GM19463 (cell line): ENCODE measurements around the gene RNASE2.
"Not testable (repeated sequence)": the region's sequence is repeated elsewhere in the genome, so short reads cannot be mapped to it uniquely, and the experiment has no call there.

ENCODE experiments used
- ATAC-seq: cut with Tn5 transposase; IDR thresholded peaks from one replicate; pipeline ENCODE4 v1.9.1; 2021; ENCODE audit warnings: mild to moderate bottlenecking, moderate library complexity; ENCODE audit not compliant: unreplicated experiment

The RNASE2 gene

DNA sequence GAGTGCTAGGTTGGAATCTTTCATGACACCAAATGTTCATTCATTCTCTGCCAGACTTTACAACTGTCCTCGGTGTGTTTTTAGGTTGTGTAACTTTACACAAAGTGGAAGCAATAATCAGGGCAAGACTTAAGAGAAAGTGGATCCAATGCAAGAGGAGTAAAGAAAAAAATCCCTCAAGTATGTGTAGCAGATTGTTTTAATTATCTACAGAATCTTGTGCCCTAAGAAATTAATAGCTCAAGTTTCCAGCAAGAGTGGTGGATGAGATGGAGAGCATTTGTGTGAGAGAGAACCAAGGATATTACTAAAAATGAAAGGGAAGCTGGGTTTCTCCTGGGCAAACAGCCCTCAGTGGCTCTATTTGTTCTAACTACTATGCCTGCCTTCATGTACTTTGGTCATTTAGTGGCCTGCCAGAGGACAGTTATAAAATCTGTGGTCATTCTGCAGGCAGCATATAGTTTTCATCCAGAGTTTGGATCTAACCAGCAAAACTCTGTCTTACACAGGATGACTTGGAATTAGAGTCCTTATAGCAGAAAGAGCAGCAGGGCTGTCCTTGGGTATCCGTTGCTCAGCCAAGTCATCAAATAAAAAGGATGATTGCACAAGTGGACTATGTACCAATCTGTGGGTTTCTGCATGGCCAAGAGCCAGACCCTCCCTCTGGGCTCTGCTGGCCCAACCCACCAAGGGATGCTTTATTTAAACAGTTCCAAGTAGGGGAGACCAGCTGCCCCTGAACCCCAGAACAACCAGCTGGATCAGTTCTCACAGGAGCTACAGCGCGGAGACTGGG lies at the start of gene RNASE2:
Gene RNASE2, plus strand, starts transcription at position 752 of the 802 bp plus-strand sequence. CDS start 285 bp downstream, outside the sequence.
- not testable (repeated sequence) for ATAC-seq

- ATAC-seq, result no peak
Observed at GRCh38 chr14:20905676-20906075, 49.6 kb upstream of the RNASE2 start.

DNA sequence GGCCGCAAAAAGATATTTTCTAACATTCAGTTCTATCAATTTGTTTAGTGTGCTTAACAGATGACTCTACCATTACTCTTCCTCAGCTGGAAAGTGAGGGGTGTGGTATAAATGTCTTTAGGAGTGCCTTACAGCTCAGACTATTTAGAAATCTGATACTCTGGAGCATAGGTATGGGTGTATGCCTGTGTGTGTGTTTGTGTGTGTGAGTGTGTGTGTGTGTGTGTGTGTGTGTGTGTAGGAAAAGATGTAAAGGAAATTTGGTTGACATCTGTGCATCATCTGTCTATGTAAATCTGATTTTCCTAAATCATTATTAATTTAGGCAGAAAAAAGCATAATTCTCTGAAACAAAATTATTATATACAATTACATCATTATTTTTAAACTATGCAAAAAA lies 48.1 kb upstream of the RNASE2 start:
- no peak for ATAC-seq

DNA sequence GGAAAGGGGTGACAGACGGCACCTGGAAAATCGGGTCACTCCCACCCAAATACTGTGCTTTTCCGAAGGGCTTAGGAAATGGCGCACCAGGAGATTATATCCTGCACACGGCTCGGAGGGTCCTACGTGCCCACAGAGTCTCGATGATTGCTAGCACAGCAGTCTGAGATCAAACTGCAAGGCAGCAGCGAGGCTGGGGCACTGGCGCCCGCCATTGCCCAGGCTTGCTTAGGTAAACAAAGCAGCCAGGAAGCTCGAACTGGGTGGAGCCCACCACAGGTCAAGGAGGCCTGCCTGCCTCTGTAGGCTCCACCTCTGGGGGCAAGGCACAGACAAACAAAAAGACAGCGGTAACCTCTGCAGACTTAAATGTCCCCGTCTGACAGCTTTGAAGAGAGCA lies 44.5 kb upstream of the RNASE2 start:
- not testable (repeated sequence) for ATAC-seq

DNA sequence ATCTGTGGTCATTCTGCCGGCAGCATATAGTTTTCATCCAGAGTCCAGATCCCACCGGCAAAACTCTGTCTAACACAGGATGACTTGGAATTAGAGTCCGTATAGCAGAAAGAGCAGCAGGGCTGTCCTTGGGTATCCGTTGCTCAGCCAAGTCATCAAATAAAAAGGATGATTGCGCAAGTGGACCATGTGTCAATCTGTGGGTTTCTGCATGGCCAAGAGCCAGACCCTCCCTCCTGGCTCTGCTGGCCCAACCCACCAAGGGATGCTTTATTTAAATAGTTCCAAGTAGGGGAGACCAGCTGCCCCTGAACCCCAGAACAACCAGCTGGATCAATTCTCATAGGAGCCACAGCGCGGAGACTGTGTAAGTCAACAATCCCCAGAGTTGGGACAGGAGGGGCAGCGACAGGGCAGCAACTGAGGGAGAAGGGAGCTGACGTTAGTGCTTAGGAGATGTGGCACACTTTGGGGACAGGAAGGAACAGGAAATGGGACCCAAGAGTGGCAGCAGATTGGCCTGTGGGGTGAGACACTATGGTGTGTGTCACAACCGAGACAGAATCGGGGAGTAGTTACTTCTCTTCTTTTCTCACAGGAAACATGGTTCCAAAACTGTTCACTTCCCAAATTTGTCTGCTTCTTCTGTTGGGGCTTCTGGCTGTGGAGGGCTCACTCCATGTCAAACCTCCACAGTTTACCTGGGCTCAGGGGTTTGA lies 36.1 kb upstream of the RNASE2 start:
- ATAC-seq, result not testable (repeated sequence)

DNA sequence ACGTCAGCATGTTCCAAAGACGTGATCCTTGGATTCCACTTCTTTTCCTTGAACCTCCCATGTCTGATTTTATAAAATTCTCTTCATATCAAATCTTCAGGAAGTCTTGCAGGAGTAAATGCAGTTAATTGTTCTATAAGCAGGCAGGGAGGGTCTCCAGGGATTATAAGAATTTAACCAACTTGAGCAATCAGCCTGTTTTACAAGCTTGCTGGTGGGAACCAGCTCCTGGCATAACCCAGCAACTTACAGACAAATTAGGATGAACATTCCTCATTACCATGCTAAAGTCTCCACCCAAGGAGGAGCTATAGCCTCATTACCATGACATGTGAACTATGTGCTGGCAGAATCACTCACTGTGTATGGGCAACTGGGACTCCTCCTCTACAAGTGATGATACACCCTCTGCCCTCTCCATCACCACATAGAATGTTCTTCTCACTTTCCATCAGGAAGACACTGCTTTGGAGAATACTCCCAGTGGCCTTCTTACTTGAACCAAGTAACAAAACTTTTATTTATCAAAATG lies 31.5 kb upstream of the RNASE2 start:
- not testable (repeated sequence) for ATAC-seq

DNA sequence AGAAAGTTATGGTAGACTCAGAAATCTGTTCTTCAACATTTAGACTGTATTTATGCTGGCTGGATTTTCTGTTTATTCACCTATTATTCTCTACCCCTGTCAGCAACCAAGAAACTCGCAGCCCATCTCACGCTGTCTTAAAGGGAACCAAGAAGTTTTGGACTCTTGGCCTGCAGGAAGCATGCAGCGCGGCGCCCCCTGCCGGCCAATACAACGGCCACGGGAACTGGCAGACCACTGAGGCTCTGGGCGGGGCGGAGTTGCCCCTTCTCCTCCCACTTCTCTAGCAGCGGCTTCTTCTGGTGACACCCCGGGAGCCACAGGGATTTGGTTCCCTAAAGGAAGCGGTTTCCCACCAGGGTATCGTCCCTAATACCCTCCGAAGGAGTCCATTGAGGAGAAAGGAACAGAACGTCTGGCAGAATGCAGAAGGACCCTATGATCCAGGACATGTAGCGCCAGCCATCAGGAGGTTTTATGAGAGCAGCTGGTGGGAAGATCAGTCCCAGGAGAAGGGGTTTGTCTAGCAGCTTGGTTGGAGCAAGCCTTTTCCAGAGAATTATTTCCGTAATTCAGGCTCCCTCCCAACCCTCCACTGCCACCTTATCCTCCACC lies 21.0 kb upstream of the RNASE2 start:
- ATAC-seq, result no peak

- ATAC-seq, result no peak
Observed at GRCh38 chr14:20935303-20935984, 19.8 kb upstream of the RNASE2 start.

- not testable (repeated sequence) for ATAC-seq
Observed at GRCh38 chr14:20945146-20945545, 10.1 kb upstream of the RNASE2 start.

DNA sequence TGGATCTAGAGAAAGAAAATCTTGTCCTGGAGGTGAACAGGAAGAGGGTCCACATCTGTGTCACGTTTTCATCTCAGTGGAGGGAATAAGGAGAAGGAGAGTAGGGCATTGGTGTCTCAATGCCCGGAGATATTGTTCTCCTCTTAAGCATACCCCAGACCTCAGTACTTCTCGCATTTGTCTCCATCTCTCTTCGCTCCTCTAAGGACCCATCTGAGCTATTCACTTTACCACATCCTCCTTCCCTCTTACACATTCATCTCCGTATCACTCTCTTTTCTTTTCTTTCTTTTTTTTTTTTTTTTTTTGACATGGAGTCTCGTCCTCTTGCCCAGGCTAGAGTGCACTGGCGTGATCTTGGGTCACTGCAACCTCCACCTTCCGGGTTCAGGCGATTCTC lies 8.6 kb upstream of the RNASE2 start:
- ATAC-seq, result not testable (repeated sequence)

- not testable (repeated sequence) for ATAC-seq
Observed at GRCh38 chr14:20955538-20955873, 219 bp downstream of the RNASE2 start.

GRCh38 chr14:20956376-20956976 lies 1.2 kb downstream of the RNASE2 start:
- ATAC-seq, result no peak

GRCh38 chr14:20958946-20959345 lies 3.7 kb downstream of the RNASE2 start:
- not testable (repeated sequence) for ATAC-seq

DNA sequence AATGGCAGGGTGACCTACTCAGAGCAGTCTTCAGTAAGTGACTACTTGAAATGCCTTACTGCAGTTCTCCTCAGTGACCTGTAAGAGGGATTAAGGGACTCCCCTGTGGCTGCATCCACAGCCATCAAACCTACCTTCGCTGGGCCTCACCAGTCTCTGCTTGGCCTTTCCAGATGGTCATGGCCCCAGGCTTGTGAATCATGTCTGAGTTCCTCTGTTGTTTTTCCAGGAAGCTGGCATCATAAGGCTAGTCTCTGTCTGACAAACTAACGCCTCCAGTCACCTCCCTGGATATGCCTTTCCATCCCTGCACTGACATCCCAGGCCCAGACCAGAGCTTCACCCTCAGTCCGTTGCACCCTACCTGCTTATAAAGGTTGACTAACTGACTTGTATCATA lies 14.0 kb downstream of the RNASE2 start:
- no peak for ATAC-seq

DNA sequence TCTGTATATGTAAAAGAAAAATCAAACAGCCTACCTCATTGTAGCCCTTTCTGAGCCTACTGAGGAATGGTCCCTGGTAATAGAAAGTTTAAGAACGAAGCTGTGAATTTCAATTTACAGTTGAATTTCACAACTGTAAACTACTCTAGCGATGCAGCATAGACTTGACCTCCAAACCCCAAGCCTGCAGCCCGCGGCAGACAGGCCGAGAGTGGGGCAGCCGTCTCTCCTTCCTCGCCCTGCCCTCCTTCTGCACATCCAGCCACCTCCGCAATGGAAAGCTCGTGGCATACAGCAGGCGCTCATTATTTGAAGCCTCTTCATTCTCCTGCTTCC lies 15.3 kb downstream of the RNASE2 start:
- ATAC-seq, result peak; percentile 16

DNA sequence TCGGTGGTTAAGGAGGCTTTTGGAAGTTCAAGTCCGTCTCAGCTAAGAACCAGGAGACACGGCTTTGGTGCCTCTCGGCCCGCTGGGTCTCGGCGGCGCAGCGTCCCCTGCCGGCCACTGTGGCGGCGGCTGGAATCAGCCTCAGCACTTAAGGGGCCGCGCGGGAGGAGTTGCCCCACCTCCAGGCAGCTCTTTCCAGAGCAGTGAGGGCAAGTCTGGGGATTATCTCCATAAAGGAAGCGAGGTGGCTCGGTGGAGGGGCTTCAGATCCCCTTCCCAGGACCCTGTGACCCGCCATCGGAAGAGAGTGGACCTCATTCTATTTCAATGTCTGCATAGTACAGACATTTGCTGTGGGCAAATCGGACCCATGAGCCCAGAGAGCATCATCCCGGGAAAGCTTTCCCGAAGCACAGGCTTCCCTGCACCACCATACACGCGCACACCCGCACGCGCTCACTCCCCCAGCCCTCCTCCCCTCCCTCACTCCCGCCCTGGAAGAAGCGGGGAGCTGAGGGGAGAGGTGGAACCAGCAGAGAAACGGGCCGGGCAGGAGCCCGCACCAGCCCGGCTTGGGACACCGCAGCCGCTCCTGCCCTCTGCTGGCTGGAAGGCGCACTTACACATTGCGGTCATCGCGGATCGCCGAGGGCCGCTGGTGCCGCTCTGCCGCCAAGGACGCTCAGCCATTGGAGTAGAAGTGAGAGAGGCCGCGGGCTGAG lies 15.9 kb downstream of the RNASE2 start:
- ATAC-seq, result peak; percentile 92

- peak; percentile 17 for ATAC-seq
Observed at GRCh38 chr14:20971705-20972021, 16.4 kb downstream of the RNASE2 start.

DNA sequence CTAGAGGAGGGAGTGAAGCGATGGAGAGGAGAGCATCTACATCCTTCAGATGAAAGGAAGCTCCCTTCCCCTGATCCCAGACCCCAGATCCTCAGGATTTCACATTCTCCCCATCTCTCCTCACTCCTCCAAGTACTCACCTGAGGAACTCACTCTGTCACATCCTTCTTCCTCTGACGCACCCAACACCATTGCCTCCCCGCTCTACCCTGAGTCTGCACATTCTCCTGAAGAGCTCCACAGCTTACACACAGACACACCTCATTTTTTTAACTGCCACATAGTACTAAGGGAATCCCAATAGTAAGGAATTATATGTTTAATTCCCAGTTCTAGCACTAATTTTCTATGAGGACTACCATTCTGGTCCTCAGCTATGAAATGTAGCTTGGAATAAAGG lies 18.2 kb downstream of the RNASE2 start:
- no peak for ATAC-seq

DNA sequence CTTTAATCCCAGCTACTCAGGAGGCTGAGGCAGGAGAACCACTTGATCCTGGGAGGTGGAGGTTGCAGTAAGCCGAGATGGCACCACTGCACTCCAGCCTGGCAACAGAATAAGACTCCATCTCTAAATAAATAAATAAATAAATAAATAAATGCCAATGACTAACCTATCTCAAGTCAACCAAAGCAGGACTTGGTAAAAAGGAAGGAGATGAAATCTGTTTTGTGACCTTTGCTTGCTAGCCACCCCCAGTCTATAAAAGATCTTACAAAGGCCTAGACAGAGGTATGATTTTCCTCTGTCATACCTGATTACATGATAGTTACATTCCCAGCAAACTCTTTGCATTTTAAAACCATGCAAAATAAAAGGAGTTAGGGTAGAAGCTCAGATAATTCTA lies 21.0 kb downstream of the RNASE2 start:
- no peak for ATAC-seq

GRCh38 chr14:20978687-20979086 lies 23.4 kb downstream of the RNASE2 start:
- no peak for ATAC-seq
